ENCODE measurements around the gene MMP20.

- no peak for TF ChIP-seq REST (IDR thresholded peaks at IDR 0.05; ENCODE audit: low read depth)
- TF ChIP-seq EP300 (IDR thresholded peaks at IDR 0.05; ENCODE audit: borderline replicate concordance): no peak
- TF ChIP-seq TAF1 (IDR thresholded peaks at IDR 0.05; ENCODE audit: low read depth): no peak
- TF ChIP-seq CEBPB (IDR thresholded peaks at IDR 0.05): no peak
- TF ChIP-seq CREB1 (IDR thresholded peaks at IDR 0.05; ENCODE audit: low read depth): no peak
- no peak for TF ChIP-seq RAD21 (IDR thresholded peaks at IDR 0.05; ENCODE audit: low read depth)
- no peak for TF ChIP-seq NFIC (IDR thresholded peaks at IDR 0.05)
- no peak for TF ChIP-seq TCF12 (IDR thresholded peaks at IDR 0.05; ENCODE audit: low read depth)
Observed at GRCh38 chr11:102640946-102641345, 15.8 kb upstream of the MMP20 start.
